Measurements from ENCODE around the gene SOX10. TPM values are rescaled to one million over a fixed set of nuclear protein-coding genes. Genes with fewer than 3 reads are reported as not detected.

SOX10 gene
- total RNA-seq, 2 experiments from 2014 or later = not detected

- no peaks in the 10 kb centered on the region for H3K9me3 ChIP-seq (ENCODE audit: control insufficient read depth in 1 of 2, insufficient read depth in 1 of 2, low read length in 2 of 2)
- no peak overlapping the region for H3K4me3 ChIP-seq (ENCODE audit: low read length)
- H3K9me3 Mint-ChIP-seq = no peaks in the 10 kb centered on the region
- peaks cover 4% of the 10 kb centered on the region for H3K4me1 Mint-ChIP-seq (ENCODE audit: low read depth)
- no peak overlapping the region for H3K27ac ChIP-seq (ENCODE audit: low read depth in 1 of 2, low read length in 2 of 2)
- no peak overlapping the region for H3K27ac Mint-ChIP-seq
- no peaks in the 10 kb centered on the region for H3K27me3 Mint-ChIP-seq
- DNase-seq (no peak), ATAC-seq (ENCODE audit: poor library complexity) (no peak)
- peaks cover 34% of the 10 kb centered on the region for H3K36me3 Mint-ChIP-seq (ENCODE audit: low read depth)
- intact Hi-C loops (cut with DNase I, micrococcal nuclease) = no loop called here
- no peak overlapping the region for H3K4me3 Mint-ChIP-seq
- no peak for TF ChIP-seq CTCF (IDR thresholded peaks at IDR 0.05)
- H3K36me3 ChIP-seq (ENCODE audit: insufficient read depth, low read length) = peaks cover 52% of the 10 kb centered on the region
- H3K27me3 ChIP-seq (ENCODE audit: control insufficient read depth in 1 of 2, insufficient read depth in 2 of 2, low read length in 2 of 2) = no peaks in the 10 kb centered on the region
- no peaks in the 10 kb centered on the region for H3K4me1 ChIP-seq (ENCODE audit: insufficient read depth, low read length)
- ChIA-PET POLR2A (no interaction called here), CTCF (no interaction called here)
Measured at GRCh38 chr22:37926358-37926757, 58.0 kb downstream of the SOX10 start.

DNA sequence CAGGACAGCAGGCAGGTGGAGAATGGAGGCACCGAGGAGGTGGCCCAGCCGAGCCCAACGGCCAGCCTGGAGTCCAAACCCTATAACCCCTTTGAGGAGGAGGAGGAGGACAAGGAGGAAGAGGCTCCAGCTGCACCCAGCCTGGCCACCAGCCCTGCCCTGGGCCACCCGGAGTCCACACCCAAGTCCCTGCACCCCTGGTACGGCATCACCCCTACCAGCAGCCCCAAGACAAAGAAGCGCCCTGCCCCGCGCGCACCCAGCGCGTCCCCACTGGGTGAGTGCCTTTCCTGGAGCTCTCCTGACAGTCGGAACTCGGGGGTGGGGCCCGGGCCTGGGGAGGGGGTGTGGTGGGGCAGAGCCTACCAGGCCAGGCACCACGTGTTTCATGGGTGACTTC is 58.6 kb downstream of the SOX10 start:
- Histone ChIP-seq H3K4me3 (ENCODE audit: low read length) (no peak overlapping the region), H3K4me1 (ENCODE audit: insufficient read depth, low read length) (no peaks in the 10 kb centered on the region), H3K36me3 (ENCODE audit: insufficient read depth, low read length) (peaks cover 52% of the 10 kb centered on the region), H3K27ac (ENCODE audit: low read depth in 1 of 2, low read length in 2 of 2) (no peak overlapping the region), H3K9me3 (ENCODE audit: control insufficient read depth in 1 of 2, insufficient read depth in 1 of 2, low read length in 2 of 2) (no peaks in the 10 kb centered on the region), H3K27me3 (ENCODE audit: control insufficient read depth in 1 of 2, insufficient read depth in 2 of 2, low read length in 2 of 2) (no peaks in the 10 kb centered on the region)
- Mint-ChIP-seq H3K4me3 (no peak overlapping the region), H3K27me3 (no peaks in the 10 kb centered on the region), H3K9me3 (no peaks in the 10 kb centered on the region), H3K27ac (no peak overlapping the region), H3K4me1 (ENCODE audit: low read depth) (peaks cover 3% of the 10 kb centered on the region), H3K36me3 (ENCODE audit: low read depth) (peaks cover 34% of the 10 kb centered on the region)
- TF ChIP-seq CTCF (IDR thresholded peaks at IDR 0.05) = no peak
- intact Hi-C loops (cut with DNase I, micrococcal nuclease) = no loop called here
- ChIA-PET CTCF (interaction anchor here (0.5 kb wide), 1 partner anchor 24 kb away, joined by 3 read pairs; no protein-coding TSS in a partner anchor), POLR2A (no interaction called here)
- ATAC-seq (ENCODE audit: poor library complexity) (no peak), DNase-seq (no peak)

- ChIA-PET CTCF (interaction anchor here (0.5 kb wide), 1 partner anchor 24 kb away, joined by 3 read pairs; no protein-coding TSS in a partner anchor), POLR2A (no interaction called here)
- DNase-seq = no peak
- Mint-ChIP-seq H3K36me3 (ENCODE audit: low read depth) (peaks cover 35% of the 10 kb centered on the region), H3K9me3 (no peaks in the 10 kb centered on the region), H3K27me3 (no peaks in the 10 kb centered on the region), H3K4me3 (no peak overlapping the region), H3K27ac (no peak overlapping the region), H3K4me1 (ENCODE audit: low read depth) (no peaks in the 10 kb centered on the region)
- no peak for ATAC-seq (ENCODE audit: poor library complexity)
- intact Hi-C loops (cut with DNase I, micrococcal nuclease) = no loop called here
- Histone ChIP-seq H3K4me1 (ENCODE audit: insufficient read depth, low read length) (peaks cover under 1% of the 10 kb centered on the region), H3K9me3 (ENCODE audit: control insufficient read depth in 1 of 2, insufficient read depth in 1 of 2, low read length in 2 of 2) (no peaks in the 10 kb centered on the region), H3K27ac (ENCODE audit: low read depth in 1 of 2, low read length in 2 of 2) (no peak overlapping the region), H3K4me3 (ENCODE audit: low read length) (no peak overlapping the region), H3K27me3 (ENCODE audit: control insufficient read depth in 1 of 2, insufficient read depth in 2 of 2, low read length in 2 of 2) (no peaks in the 10 kb centered on the region), H3K36me3 (ENCODE audit: insufficient read depth, low read length) (peaks cover 52% of the 10 kb centered on the region)
- TF ChIP-seq CTCF (IDR thresholded peaks at IDR 0.05) = no peak
Measured at GRCh38 chr22:37925330-37925729, 59.0 kb downstream of the SOX10 start.
